IMR-90 (cell line): ENCODE results near the gene RELL2. TPM values are rescaled to one million over a fixed set of nuclear protein-coding genes. Genes with fewer than 3 reads are reported as not detected.

Source experiments
- ATAC-seq: fragments of 200-7000 bp; cut with Tn5 transposase; 2 replicates; pipeline ENCODE4 v1.9.1; 2020; ENCODE audit warnings: low read depth, mild to moderate bottlenecking, moderate library complexity
- BruUV-seq: library from RNA; stranded (reverse); fragments of 400-500 nt; replicated peaks from 2 replicates; lab custom pipeline; 2021; lab: Mats Ljungman, UMichigan
- CTCF ChIA-PET: fragments of 300-600 bp; formaldehyde crosslinking; extraction: SDS; loops from one replicate; lab custom pipeline; 2021; ENCODE audit warnings: antibody characterized with exemption; lab: Yijun Ruan, JAX
- POLR2A ChIA-PET: fragments of 300-600 bp; sonication (Branson Sonifier 250); formaldehyde crosslinking; loops from one replicate; lab custom pipeline; 2022; ENCODE audit warnings: antibody characterized with exemption; ENCODE audit not compliant: unreplicated experiment; lab: Charles Lee
- DNase-seq: peaks from one replicate; pipeline ENCODE4 v3.0.0; 2013
- H2AFZ ChIP-seq: replicated peaks from 2 replicates; pipeline ENCODE3; 2013; ENCODE audit warnings: low read length, mild to moderate bottlenecking; ENCODE audit not compliant: poor library complexity
- H2AK5ac ChIP-seq: 2 replicates; pipeline ENCODE4 v1.6.1; 2013; ENCODE audit warnings: low read depth, low read length, inconsistent platforms
- H2AK9ac ChIP-seq: replicated peaks from 2 replicates; pipeline ENCODE3; 2013; ENCODE audit warnings: mild to moderate bottlenecking, low read depth, low read length, moderate library complexity; ENCODE audit not compliant: poor library complexity
- H2BK120ac ChIP-seq: 2 replicates; pipeline ENCODE4 v1.6.1; 2013; ENCODE audit warnings: low read depth, low read length, inconsistent platforms
- H2BK15ac ChIP-seq: 3 replicates; pipeline ENCODE4 v1.6.1; 2013; ENCODE audit warnings: low read depth, low read length, inconsistent platforms
- H2BK20ac ChIP-seq: 2 replicates; pipeline ENCODE4 v1.6.1; 2013; ENCODE audit warnings: low read depth, mild to moderate bottlenecking, inconsistent platforms, low read length, moderate library complexity
- H2BK5ac ChIP-seq: 2 replicates; pipeline ENCODE4 v1.6.1; 2013; ENCODE audit warnings: mild to moderate bottlenecking, low read depth, low read length, inconsistent platforms; ENCODE audit not compliant: poor library complexity, severe bottlenecking
- H3K14ac ChIP-seq: replicated peaks from 2 replicates; pipeline ENCODE4 v1.6.1; 2013; ENCODE audit warnings: low read depth, low read length, inconsistent platforms
- H3K18ac ChIP-seq: 2 replicates; pipeline ENCODE4 v1.6.1; 2013; ENCODE audit warnings: low read depth, low read length, control low read depth
- H3K23ac ChIP-seq: 2 replicates; pipeline ENCODE4 v1.6.1; 2013; ENCODE audit warnings: low read depth, low read length, inconsistent platforms
- H3K27ac ChIP-seq: 2 replicates; pipeline ENCODE4 v1.5.1; 2013; ENCODE audit warnings: mild to moderate bottlenecking, control low read depth, low read length; ENCODE audit not compliant: insufficient read depth
- H3K27me3 ChIP-seq: 2 replicates; pipeline ENCODE4 v1.6.1; 2013; ENCODE audit warnings: low read length; ENCODE audit not compliant: control insufficient read depth, insufficient read depth
- H3K36me3 ChIP-seq: 2 replicates; pipeline ENCODE4 v1.6.1; 2013; ENCODE audit warnings: low read length, mixed read lengths; ENCODE audit not compliant: control insufficient read depth, insufficient read depth
- H3K4ac ChIP-seq: 2 replicates; pipeline ENCODE4 v1.6.1; 2013; ENCODE audit warnings: low read depth, low read length, inconsistent platforms
- H3K4me1 ChIP-seq: 2 replicates; pipeline ENCODE4 v1.6.1; 2013; ENCODE audit warnings: low read length, mixed read lengths; ENCODE audit not compliant: control insufficient read depth, insufficient read depth
- H3K4me2 ChIP-seq: 2 replicates; pipeline ENCODE4 v1.6.1; 2013; ENCODE audit warnings: low read depth, mild to moderate bottlenecking, control low read depth, low read length, moderate library complexity
- H3K4me3 ChIP-seq: 2 replicates; pipeline ENCODE4 v1.5.1; 2013; ENCODE audit warnings: low read depth, mild to moderate bottlenecking, control low read depth, low read length, moderate library complexity; ENCODE audit not compliant: insufficient read depth
- H3K56ac ChIP-seq: 2 replicates; pipeline ENCODE4 v1.6.1; 2013; ENCODE audit warnings: low read length, inconsistent platforms; ENCODE audit not compliant: insufficient read depth; ENCODE audit errors: extremely low read depth
- H3K79me1 ChIP-seq, 2 experiments: 2 replicates each; pipeline ENCODE4 v1.6.1; 2013; ENCODE audit warnings: low read length in 2 of 2, inconsistent platforms in 1 of 2, low read depth in 1 of 2
- H3K9ac ChIP-seq: 2 replicates; pipeline ENCODE4 v1.6.1; 2013; ENCODE audit warnings: low read depth, low read length, control low read depth
- H3K9me1 ChIP-seq: 2 replicates; pipeline ENCODE4 v1.6.1; 2013; ENCODE audit warnings: low read length, inconsistent platforms; ENCODE audit not compliant: insufficient read depth
- H3K9me3 ChIP-seq: 2 replicates; pipeline ENCODE4 v1.6.1; 2013; ENCODE audit warnings: low read length; ENCODE audit not compliant: control insufficient read depth, insufficient read depth
- H4K20me1 ChIP-seq: 2 replicates; pipeline ENCODE4 v1.6.1; 2013; ENCODE audit warnings: low read length, inconsistent platforms; ENCODE audit not compliant: insufficient read depth
- H4K5ac ChIP-seq: 2 replicates; pipeline ENCODE4 v1.6.1; 2013; ENCODE audit warnings: mild to moderate bottlenecking, low read depth, low read length, control low read depth
- H4K8ac ChIP-seq, 2 experiments: 2 replicates each; pipeline ENCODE4 v1.6.1; 2013; ENCODE audit warnings: low read depth in 2 of 2, low read length in 2 of 2, control low read depth in 1 of 2, inconsistent platforms in 1 of 2
- H4K91ac ChIP-seq: 2 replicates; pipeline ENCODE4 v1.6.1; 2013; ENCODE audit warnings: low read depth, low read length, inconsistent platforms; ENCODE audit not compliant: insufficient read depth
- BHLHE40 ChIP-seq: fragments of 150-350 bp; IDR thresholded peaks from 2 replicates; pipeline ENCODE4 v1.6.1; 2016; ENCODE audit warnings: mild to moderate bottlenecking, low read depth, low read length
- CHD1 ChIP-seq: IDR thresholded peaks from 2 replicates; pipeline ENCODE4 v1.6.1; 2012; ENCODE audit warnings: low read depth, low read length, improper control_type of control experiment
- MXI1 ChIP-seq: IDR thresholded peaks from 2 replicates; pipeline ENCODE4 v1.6.1; 2012; ENCODE audit warnings: low read depth, mild to moderate bottlenecking, low read length, moderate library complexity, borderline replicate concordance
- POLR2A ChIP-seq: IDR thresholded peaks from 2 replicates; pipeline ENCODE4 v1.6.1; 2012; ENCODE audit warnings: mild to moderate bottlenecking, low read depth, low read length
- RCOR1 ChIP-seq: IDR thresholded peaks from 2 replicates; pipeline ENCODE4 v1.6.1; 2012; ENCODE audit warnings: mild to moderate bottlenecking, low read length, improper control_type of control experiment; ENCODE audit not compliant: insufficient replicate concordance
- USF2 ChIP-seq: fragments of 150-350 bp; IDR thresholded peaks from 2 replicates; pipeline ENCODE4 v1.6.1; 2017; ENCODE audit warnings: mild to moderate bottlenecking, antibody characterized with exemption, low read length, low read depth
- WGBS, 2 experiments: methylation state at CpG; one replicate each; pipeline versions ENCODE4 v1.1.5 to v1.1.7; 2013; ENCODE audit warnings: missing lambda C conversion rate in 2 of 2; ENCODE audit not compliant: insufficient read length in 1 of 2; ENCODE audit errors: extremely low coverage in 2 of 2; 5-methylcytosine and 5-hydroxymethylcytosine counted together
- dilution Hi-C: fragments of 300-500 bp; cut with HindIII; formaldehyde crosslinking; loops from one replicate; pipeline ENCODE4 v1.14.3; 2018; ENCODE audit warnings: low sequenced_read_pairs; ENCODE audit not compliant: unreplicated experiment
- in situ Hi-C: fragments of 300-500 bp; cut with MboI; formaldehyde crosslinking; loops from 3 replicates; pipeline ENCODE4 v1.14.3; 2019; ENCODE audit warnings: low sequenced_read_pairs, inconsistent platforms, mixed read lengths
- intact Hi-C: fragments of 100-400 bp; cut with micrococcal nuclease; formaldehyde crosslinking; loops from 2 replicates; pipeline ENCODE4 v1.10.0; 2022
- polyA plus RNA-seq, 3 experiments: library from polyadenylated mRNA; depleted of rRNA; stranded (reverse); fragments of >200 nt; gene quantifications; 2 replicates each; pipeline ENCODE4 v1.2.3, GENCODE V29; 2012; ENCODE audit warnings: low replicate concordance in 1 of 3
- total RNA-seq: library from RNA; depleted of rRNA; stranded (reverse); fragments of >200 nt; gene quantifications from 2 replicates; pipeline ENCODE4 v1.2.3, GENCODE V29; 2012

The RELL2 gene
- total and polyA plus RNA-seq, 2 of the 4 experiments (the other 2 are of a cell fraction): 2.2 to 7.6 TPM

DNA sequence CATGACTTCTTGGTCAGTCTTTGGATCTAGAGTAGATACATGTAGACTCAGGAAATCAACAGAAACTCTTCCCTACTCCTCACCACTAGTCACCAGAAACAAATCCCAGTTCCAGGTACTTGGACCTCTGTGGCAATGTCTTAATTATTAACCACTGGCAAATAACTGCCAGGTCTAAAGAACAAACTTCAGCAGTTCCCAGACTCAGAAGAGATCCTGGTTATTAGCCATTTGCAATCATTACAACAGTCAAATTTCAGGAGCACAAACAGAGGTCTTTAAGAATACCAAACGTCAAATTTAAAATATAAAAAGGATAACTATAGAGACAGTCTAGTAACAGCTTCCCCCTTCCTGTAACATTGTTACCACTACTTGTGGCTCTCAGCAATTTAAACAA lies 28.2 kb upstream of the RELL2 start:
- ATAC-seq: no peak
- H3K23ac ChIP-seq: no peak overlapping the region
- no peak overlapping the region for H2AK9ac ChIP-seq
- no peak overlapping the region for H2BK5ac ChIP-seq
- no peaks in the 10 kb centered on the region for H3K9me3 ChIP-seq
- no peak overlapping the region for H3K4ac ChIP-seq
- no peak overlapping the region for H3K14ac ChIP-seq
- H2BK120ac ChIP-seq: no peak overlapping the region
- H3K27me3 ChIP-seq: no peaks in the 10 kb centered on the region
- no peak overlapping the region for H3K4me3 ChIP-seq
- peaks cover 3% of the 10 kb centered on the region; the same call in 1 of the 2 replicates for H4K20me1 ChIP-seq
- no peak overlapping the region for H2BK15ac ChIP-seq
- CTCF ChIA-PET: interaction anchor here (0.7 to 1.2 kb wide), 2 partner anchors 9 to 41 kb away, joined by 3 to 5 read pairs; no protein-coding TSS in a partner anchor
- no peaks in the 10 kb centered on the region for H3K36me3 ChIP-seq
- WGBS, 2 experiments: no CpG with 5 or more reads among the region's 1 CpG
- no peak for TF ChIP-seq USF2
- no peak for TF ChIP-seq BHLHE40
- no peak for TF ChIP-seq POLR2A
- no peak for TF ChIP-seq CHD1
- TF ChIP-seq RCOR1: no peak
- TF ChIP-seq MXI1: no peak
- dilution Hi-C loops (no loop called here), intact Hi-C loops (no loop called here), in situ Hi-C loops (no loop called here)
- peaks cover 4% of the 10 kb centered on the region for H3K4me1 ChIP-seq
- H3K9ac ChIP-seq: no peak overlapping the region
- H4K5ac ChIP-seq: no peak overlapping the region
- no peak overlapping the region for H2BK20ac ChIP-seq
- H3K79me1 ChIP-seq: peaks cover 7 to 38% of the 10 kb centered on the region in 2 experiments
- no peak overlapping the region for H4K91ac ChIP-seq
- POLR2A ChIA-PET: no interaction called here
- no peak overlapping the region for H3K18ac ChIP-seq
- no peak overlapping the region for H4K8ac ChIP-seq
- DNase-seq: no peak
- no peak overlapping the region for H2AK5ac ChIP-seq
- H3K4me2 ChIP-seq: no peak overlapping the region
- H2AFZ ChIP-seq: no peak overlapping the region
- H3K9me1 ChIP-seq: peaks cover 5% of the 10 kb centered on the region
- no peak overlapping the region for H3K56ac ChIP-seq
- no TSS peak for BruUV-seq
- no peak overlapping the region for H3K27ac ChIP-seq
